GM12878 (cell line): ENCODE results near the gene ZNF445. TPM values are rescaled to one million over a fixed set of nuclear protein-coding genes. Genes with fewer than 3 reads are reported as not detected.

Experiments
- ATAC-seq: fragments of 200-7000 bp; cut with Tn5 transposase; 3 replicates; pipeline ENCODE4 v1.9.1; 2020; ENCODE audit warnings: mild to moderate bottlenecking, moderate library complexity
- BruUV-seq: library from RNA; stranded (reverse); fragments of 400-500 nt; replicated peaks from 2 replicates; lab custom pipeline; 2021; lab: Mats Ljungman, UMichigan
- CTCF ChIA-PET: fragments of 300-600 bp; sonication (Branson Sonifier 250); formaldehyde crosslinking; extraction: SDS; loops from one replicate; lab custom pipeline; 2021; ENCODE audit warnings: inconsistent platforms; lab: Yijun Ruan, JAX
- POLR2A ChIA-PET: fragments of 350-600 bp; formaldehyde crosslinking; extraction: SDS; loops from one replicate; lab custom pipeline; 2021; ENCODE audit warnings: inconsistent platforms; lab: Charles Lee
- RAD21 ChIA-PET: fragments of 300-600 bp; sonication (Branson Sonifier 250); formaldehyde crosslinking; loops from one replicate; lab custom pipeline; 2023; ENCODE audit warnings: antibody characterized with exemption; ENCODE audit not compliant: unreplicated experiment; lab: Charles Lee
- SMC1A ChIA-PET: fragments of 300-600 bp; sonication (Branson Sonifier 250); formaldehyde crosslinking; loops from one replicate; lab custom pipeline; 2023; ENCODE audit not compliant: unreplicated experiment, uncharacterized antibody; lab: Charles Lee
- DNase-seq: peaks from one replicate; pipeline ENCODE4 v3.0.0-alpha.2; 2011; ENCODE audit warnings: low read depth, low spot score
- FAIRE-seq: peaks from 3 replicates; lab custom pipeline; 2011; peaks lifted over from hg19 to GRCh38; lab: Jason Lieb, UNC
- H2AFZ ChIP-seq: 2 replicates; pipeline ENCODE4 v1.6.0; 2011; ENCODE audit warnings: low read depth, low read length, control low read depth; ENCODE audit not compliant: control insufficient read depth
- H3K27ac ChIP-seq: 2 replicates; pipeline ENCODE4 v1.5.1; 2011; ENCODE audit warnings: control low read depth; ENCODE audit not compliant: control insufficient read depth, insufficient read depth
- H3K27me3 ChIP-seq, 2 experiments: replicated peaks in 1 of 2; 2 replicates each; pipeline versions ENCODE4 v1.6.0 to v1.6.1; 2011; ENCODE audit warnings: low read length in 1 of 2; ENCODE audit not compliant: control insufficient read depth in 2 of 2, insufficient read depth in 2 of 2
- H3K36me3 ChIP-seq, 2 experiments: 2 replicates each; pipeline ENCODE4 v1.5.1; 2011; ENCODE audit warnings: low read length in 1 of 2; ENCODE audit not compliant: control insufficient read depth in 2 of 2, insufficient read depth in 2 of 2
- H3K4me1 ChIP-seq: 2 replicates; pipeline ENCODE4 v1.6.1; 2011; ENCODE audit warnings: mild to moderate bottlenecking, low read length, moderate library complexity, mixed read lengths; ENCODE audit not compliant: control insufficient read depth, insufficient read depth
- H3K4me2 ChIP-seq: 2 replicates; pipeline ENCODE4 v1.6.0; 2011; ENCODE audit warnings: control low read depth; ENCODE audit not compliant: control insufficient read depth, insufficient read depth
- H3K4me3 ChIP-seq: fragments of 200-600 bp; sonication (generic); 2 replicates; pipeline ENCODE4 v1.5.1; 2016
- H3K79me2 ChIP-seq: 2 replicates; pipeline ENCODE4 v1.6.0; 2011; ENCODE audit warnings: low read length; ENCODE audit not compliant: control insufficient read depth, insufficient read depth
- H3K9ac ChIP-seq: 2 replicates; pipeline ENCODE4 v1.8.0; 2011; ENCODE audit warnings: low read length, control low read depth, mixed read lengths; ENCODE audit not compliant: control insufficient read depth, insufficient read depth
- H3K9me3 ChIP-seq: replicated peaks from 3 replicates; pipeline ENCODE4 v1.5.1; 2011; ENCODE audit warnings: mild to moderate bottlenecking, low read length; ENCODE audit not compliant: control insufficient read depth, insufficient read depth
- H4K20me1 ChIP-seq: 2 replicates; pipeline ENCODE4 v1.6.0; 2011; ENCODE audit not compliant: control insufficient read depth, insufficient read depth
- CBX3 ChIP-seq: fragments of 200-600 bp; sonication (generic); IDR thresholded peaks from 2 replicates; pipeline ENCODE4 v1.6.1; 2016; ENCODE audit warnings: low read depth, borderline replicate concordance
- CBX5 ChIP-seq: sonication (generic); IDR thresholded peaks from 2 replicates; pipeline ENCODE4 v1.6.1; 2016; ENCODE audit warnings: low read depth, moderate library complexity, mild to moderate bottlenecking, inconsistent platforms
- ESRRA ChIP-seq: IDR thresholded peaks from 2 replicates; pipeline ENCODE4 v1.6.1; 2012; ENCODE audit warnings: mild to moderate bottlenecking, low read length, improper control_type of control experiment
- FOXM1 ChIP-seq: IDR thresholded peaks from 2 replicates; pipeline ENCODE4 v1.6.1; 2012; ENCODE audit warnings: low read depth, mild to moderate bottlenecking, inconsistent platforms, low read length, moderate library complexity
- MXI1 ChIP-seq: fragments of 150-350 bp; IDR thresholded peaks from 2 replicates; pipeline ENCODE4 v1.6.1; 2011; ENCODE audit warnings: low read depth, mild to moderate bottlenecking, inconsistent platforms, low read length, improper control_type of control experiment
- POU2F2 ChIP-seq: IDR thresholded peaks from 3 replicates; pipeline ENCODE4 v1.6.1; 2011; ENCODE audit warnings: low read depth, mild to moderate bottlenecking, low read length, borderline replicate concordance
- ZNF274 ChIP-seq: IDR thresholded peaks from one replicate; pipeline ENCODE4 v1.8.0; 2011; ENCODE audit not compliant: insufficient read length, insufficient read depth
- WGBS: methylation state at CpG from one replicate; pipeline ENCODE4 v1.1.6; 2016; ENCODE audit warnings: low lambda C conversion rate; ENCODE audit not compliant: insufficient replicate concordance, insufficient coverage; ENCODE audit errors: missing lambda C conversion rate; 5-methylcytosine and 5-hydroxymethylcytosine counted together
- in situ Hi-C: fragments of 300-500 bp; cut with MboI; formaldehyde crosslinking; loops from 9 replicates; pipeline ENCODE4 v1.14.3; 2018; ENCODE audit warnings: mixed read lengths
- intact Hi-C: fragments of 100-400 bp; cut with micrococcal nuclease; formaldehyde crosslinking; loops from one replicate; pipeline ENCODE4 v1.14.2; 2022; ENCODE audit not compliant: unreplicated experiment
- polyA plus RNA-seq, 11 experiments: library from polyadenylated mRNA; depleted of rRNA in 4 of 11; unstranded in 6 of 11; stranded (reverse) in 5 of 11; fragments of >200 nt; fragmentation: Nextera tagmentation in 4 of 11; fragmentation: Illumina TruSeq in 1 of 11; extraction: Ambion mirVana in 4 of 11; extraction: Trizol in 1 of 11; gene quantifications; 1 replicate in 1 of 11; 2 replicates in 10 of 11; pipeline versions ENCODE4 v1.2.1 to v1.2.3, GENCODE V29; 2011 to 2016; ENCODE audit warnings: inconsistent platforms in 2 of 11, missing spikeins in 2 of 11, low read depth in 1 of 11
- total RNA-seq, 4 experiments: library from RNA; depleted of rRNA in 3 of 4; stranded (reverse); fragments of >200 nt in 3 of 4; fragmentation: Illumina TruSeq in 1 of 4; extraction: Trizol in 1 of 4; gene quantifications; 2 replicates each; pipeline versions ENCODE4 v1.2.1 to v1.2.3, GENCODE V29; 2013 to 2021

ZNF445 gene
- total and polyA plus RNA-seq, 10 of the 15 experiments (the other 5 are each of a cell fraction or from before 2014, with no cell fraction given): 0.80 to 14.4 (median 5.6) TPM

DNA sequence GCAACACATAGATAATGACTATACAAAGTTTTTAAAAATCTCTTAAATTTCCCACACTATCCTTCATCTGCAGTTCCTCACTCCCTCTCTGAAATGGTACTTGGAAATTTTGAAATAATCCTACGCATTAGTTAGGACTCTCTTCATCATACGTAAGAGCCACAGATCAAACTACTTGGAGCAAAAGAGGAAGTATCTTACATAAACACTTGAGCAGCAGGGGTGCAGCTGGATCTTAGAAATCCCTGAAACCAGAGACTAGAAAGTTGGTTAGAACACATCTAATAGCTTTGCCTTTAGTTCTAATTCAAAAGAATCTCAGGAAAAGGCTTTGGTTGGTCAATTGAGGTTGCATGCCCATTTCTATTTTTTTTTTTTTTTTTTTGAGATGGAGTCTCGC is 38.8 kb upstream of the ZNF445 start (continued):
- TF ChIP-seq MXI1 (no peak), CBX3 (no peak), ESRRA (no peak), ZNF274 (no peak)

DNA sequence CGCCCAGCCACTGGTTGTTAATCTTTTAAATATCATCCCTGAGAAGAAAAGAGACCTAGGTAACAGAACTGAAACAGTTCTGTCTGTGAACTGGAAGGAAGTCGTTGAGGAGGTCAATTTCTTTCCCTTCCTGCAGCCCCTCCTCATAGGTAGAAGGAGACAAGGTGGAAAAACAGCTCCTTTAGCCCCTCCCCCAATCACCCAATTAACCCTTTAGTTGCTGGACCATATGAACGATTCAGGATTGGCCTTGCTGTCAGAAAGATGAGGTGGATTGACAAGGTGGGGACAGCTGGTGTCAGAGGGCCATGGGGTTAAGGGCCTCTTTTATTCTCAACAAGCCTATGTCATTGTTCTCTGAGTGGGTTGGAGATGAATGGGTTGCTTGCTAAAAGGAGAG is 36.0 kb upstream of the ZNF445 start:
- POLR2A ChIA-PET: no interaction called here

More for the DNA sequence above, 36.0 kb upstream of the ZNF445 start:
- TF ChIP-seq FOXM1: no peak
- TF ChIP-seq POU2F2: no peak
- TF ChIP-seq CBX5: no peak
- Histone ChIP-seq H3K27me3 (no peaks in the 10 kb centered on the region), H3K79me2 (peaks cover 16% of the 10 kb centered on the region), H3K9me3 (no peaks in the 10 kb centered on the region), H3K4me2 (no peak overlapping the region), H4K20me1 (no peaks in the 10 kb centered on the region), H3K36me3 (no peaks in the 10 kb centered on the region), H2AFZ (no peak overlapping the region), H3K9ac (no peak overlapping the region), H3K4me1 (peaks cover 8% of the 10 kb centered on the region), H3K4me3 (no peak overlapping the region), H3K27ac (no peak overlapping the region)
- in situ Hi-C loops: no loop called here
- intact Hi-C loops: loop anchor here (5.0 kb wide), 2 partner anchors 176 to 191 kb away; partner anchors contain the start of gene TCAIM
- ChIA-PET SMC1A (interaction anchor here (0.9 kb wide), 1 partner anchor 192 kb away, joined by 3 read pairs; no protein-coding TSS in a partner anchor), CTCF (no interaction called here), RAD21 (no interaction called here)
- FAIRE-seq (no peak), ATAC-seq (no peak), DNase-seq (no peak)
- BruUV-seq: no TSS peak
- WGBS: 35% methylated on average over 3 of the region's 3 CpGs
